GM12872 (cell line): Measurements from ENCODE around the gene POU3F2.

ENCODE experiments used
- CTCF ChIP-seq: IDR thresholded peaks from 3 replicates; pipeline ENCODE4 v1.5.1; 2011; ENCODE audit warnings: low read depth, mild to moderate bottlenecking, low read length, moderate library complexity; ENCODE audit not compliant: insufficient read depth

POU3F2 gene

GRCh38 chr6:98840996-98841513, 6.7 kb downstream of the POU3F2 start:
- TF ChIP-seq CTCF: no peak

- no peak for TF ChIP-seq CTCF
These were observed 7.4 kb downstream of the POU3F2 start for GRCh38 chr6:98841621-98842341.

DNA sequence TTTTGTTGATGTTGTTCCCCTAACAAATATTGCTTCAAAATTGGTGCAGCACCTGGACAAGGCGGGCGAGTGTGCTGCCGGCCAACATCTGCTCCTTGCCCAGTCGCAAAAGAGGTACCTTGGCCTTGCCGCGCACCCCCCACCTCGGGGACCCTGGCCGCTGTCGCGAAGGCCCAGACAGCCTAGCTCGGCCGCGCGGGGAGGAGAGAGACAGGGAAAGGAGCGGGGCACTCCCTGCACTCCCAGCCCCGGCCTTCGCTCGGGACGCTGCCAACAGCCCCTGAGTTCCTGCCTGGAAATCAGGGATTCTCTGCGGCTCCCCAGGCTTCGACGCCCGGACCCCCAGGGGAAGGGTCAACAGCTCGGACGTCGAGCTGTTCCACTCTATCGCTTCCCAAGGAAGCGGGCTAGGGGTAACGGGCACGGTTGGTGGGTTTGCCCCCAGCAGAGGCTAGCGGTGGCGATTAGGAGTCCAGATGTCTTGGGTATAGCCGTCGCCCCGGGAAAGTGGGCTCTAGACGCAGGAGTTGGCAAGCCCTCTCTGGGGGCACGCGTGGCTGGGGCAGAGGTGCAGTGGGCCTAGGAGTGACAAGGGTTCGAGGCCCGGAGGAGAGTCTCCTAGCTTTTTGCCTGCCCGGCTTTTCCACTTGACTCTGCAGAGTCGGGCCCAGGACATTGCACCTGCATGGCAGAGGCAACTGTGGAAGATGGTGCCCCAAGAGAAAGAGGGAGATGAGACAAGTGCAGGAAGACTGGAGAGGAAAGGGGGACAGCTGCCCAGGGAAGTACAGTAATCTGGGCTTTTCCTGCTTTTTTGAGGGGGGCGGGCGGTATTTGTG, 8.2 kb downstream of the POU3F2 start:
- TF ChIP-seq CTCF: no peak

DNA sequence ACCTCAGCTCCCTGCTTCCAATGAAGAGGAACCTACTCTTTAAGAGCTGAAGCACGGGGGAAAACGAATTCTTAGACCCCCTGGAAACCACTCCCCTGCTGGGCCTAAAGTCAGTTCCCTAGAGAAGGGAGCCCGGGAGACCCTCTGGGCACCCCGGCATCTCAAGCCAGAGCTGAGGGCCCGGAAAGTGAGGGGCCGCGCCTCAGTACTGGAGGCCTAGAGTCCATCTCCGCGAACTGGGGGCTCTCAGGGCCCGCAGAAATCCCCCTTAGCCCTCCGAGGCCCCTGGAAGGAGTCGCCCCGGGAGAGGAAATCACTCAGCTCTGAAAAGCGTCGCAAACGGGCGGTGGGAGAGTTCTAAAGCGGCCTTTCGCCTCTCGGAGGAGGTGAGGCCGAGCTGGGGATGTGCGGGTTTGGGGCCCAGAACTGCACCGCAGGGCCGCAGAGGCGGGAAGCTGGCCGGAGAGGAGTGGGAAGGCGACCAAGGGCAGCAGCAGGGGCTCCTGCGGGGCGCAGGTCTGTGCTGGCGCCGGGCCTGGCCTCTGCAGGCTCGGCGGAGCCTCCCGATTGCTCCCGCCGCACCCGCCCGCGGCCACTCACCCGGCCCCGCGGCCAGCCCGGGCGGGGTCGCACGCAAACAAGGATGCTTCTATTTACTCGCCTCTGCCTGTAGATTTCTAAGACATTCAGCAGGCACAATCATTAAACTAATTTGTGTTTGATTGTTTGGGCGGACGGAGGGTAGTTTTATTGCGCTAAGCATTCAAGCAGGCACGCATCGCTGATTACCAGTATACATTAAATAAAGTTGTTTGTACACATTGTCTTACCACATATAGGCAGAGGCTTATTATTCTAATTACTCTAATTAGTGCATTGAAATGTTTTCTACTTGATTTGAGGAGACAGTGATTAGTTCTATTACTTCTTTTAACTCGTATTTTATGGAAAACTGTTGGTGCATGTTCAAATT, 9.2 kb downstream of the POU3F2 start:
- TF ChIP-seq CTCF: no peak

GRCh38 chr6:98844244-98845210, 10.2 kb downstream of the POU3F2 start:
- TF ChIP-seq CTCF: no peak

GRCh38 chr6:98845211-98846020, 11.0 kb downstream of the POU3F2 start:
- TF ChIP-seq CTCF: peak; percentile 89
